Middle frontal gyrus (tissue), 1 donor: ENCODE results near the gene PLA2G4E.

Source experiments
- DNase-seq: peaks from one replicate; pipeline ENCODE4 v3.0.0-alpha.2; 2015; ENCODE audit warnings: low spot score; ENCODE audit errors: extremely low spot score

PLA2G4E gene

DNA sequence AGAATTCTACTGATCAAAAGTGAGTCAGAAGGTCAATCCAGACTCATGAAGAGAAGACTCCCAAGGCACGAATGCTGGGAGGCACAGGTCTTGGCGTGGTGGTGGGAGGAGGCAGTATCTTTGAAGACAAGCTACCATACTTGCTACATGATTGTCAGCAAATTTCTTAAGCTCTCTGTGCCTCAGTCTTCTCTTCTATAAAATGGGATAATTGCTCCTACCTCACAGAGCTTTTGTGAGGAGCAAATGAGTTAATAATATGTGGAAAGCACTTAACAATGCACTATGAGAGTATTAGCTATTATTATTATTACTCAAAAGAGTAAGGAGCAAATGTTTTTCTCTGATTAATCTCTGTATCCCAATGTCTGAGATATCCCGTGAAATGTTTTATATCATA lies 84.7 kb downstream of the PLA2G4E start:
- DNase-seq, result no peak

DNA sequence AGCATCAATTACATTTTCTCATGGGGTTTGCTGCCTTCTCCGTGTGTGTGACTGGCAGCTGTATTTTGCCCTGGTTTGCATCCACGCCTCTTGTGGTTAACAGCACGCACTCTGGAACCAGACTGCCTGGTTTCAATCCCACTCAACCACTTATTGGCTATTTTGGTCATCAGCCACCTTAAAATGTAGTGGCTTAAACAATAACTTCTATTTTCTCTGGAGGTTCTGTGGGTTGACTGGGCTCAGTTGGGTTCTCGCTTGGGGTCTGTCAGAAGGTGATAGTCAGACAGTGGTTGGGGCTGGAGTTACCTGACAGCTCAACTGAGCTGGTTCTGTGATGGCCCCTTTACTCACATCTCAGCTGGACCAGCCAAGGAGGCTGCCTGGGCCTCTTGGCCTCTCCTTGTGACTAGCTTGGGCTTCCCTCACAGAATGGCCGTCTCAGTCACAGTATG lies 85.2 kb downstream of the PLA2G4E start:
- no peak for DNase-seq

DNA sequence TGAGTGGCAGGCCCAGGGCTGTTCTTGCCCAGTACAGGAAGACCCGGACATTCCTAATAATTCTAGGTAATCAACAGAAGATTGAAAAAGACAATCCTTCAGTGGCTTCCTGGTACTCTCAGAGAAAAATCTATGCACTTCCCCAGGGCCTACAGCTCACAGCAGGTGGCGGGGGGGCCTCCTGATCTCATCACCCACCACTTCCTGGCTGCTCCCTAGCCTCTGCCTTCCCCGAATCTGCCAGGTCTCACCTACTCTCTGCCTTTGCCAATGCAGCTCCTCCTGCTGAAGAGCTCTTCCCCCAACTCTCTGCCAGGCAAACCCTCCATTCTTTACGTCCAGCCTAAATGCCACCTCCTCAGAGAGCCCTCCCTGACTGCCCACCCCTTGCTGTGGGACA lies 86.0 kb downstream of the PLA2G4E start:
- DNase-seq, result no peak

DNA sequence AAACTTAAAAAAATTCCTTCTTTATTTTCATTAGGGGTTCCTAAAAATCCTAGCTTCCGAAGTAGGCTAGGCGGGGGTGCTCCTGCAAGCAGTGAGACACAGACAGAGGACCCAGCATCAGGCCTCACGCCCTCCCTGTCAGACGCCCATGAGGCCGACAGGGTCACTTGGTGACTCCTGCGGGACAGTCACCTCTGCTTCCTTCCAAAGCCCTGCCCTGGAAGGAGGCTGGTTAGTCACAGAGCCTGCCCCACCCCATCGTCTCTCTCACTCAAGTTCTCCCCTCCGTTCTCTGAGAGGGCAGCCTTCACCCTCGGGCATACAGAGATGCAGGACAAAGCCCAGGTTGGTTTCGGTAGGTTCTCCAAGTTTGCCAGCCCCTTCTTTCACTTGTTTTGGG lies 87.1 kb downstream of the PLA2G4E start:
- no peak for DNase-seq

DNA sequence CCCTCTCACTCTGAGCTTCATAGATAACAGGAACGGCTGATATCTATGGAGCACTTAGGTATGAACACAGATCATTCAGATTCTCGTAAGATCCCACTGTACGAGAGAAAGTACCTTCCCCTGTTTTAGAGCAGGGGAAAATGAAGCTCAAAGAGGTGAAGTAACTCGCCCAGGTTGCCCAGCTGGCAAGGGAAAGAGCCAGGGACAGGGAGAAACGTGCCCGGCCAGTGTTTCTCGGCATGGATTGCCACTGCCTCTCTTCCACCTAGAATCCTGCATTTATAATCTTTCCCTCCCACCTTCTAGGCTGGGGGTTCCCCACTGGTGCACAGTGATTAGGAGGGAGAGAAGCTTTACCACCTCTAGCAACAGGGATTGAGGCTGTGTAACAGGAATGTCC lies 87.5 kb downstream of the PLA2G4E start:
- DNase-seq, result no peak

DNA sequence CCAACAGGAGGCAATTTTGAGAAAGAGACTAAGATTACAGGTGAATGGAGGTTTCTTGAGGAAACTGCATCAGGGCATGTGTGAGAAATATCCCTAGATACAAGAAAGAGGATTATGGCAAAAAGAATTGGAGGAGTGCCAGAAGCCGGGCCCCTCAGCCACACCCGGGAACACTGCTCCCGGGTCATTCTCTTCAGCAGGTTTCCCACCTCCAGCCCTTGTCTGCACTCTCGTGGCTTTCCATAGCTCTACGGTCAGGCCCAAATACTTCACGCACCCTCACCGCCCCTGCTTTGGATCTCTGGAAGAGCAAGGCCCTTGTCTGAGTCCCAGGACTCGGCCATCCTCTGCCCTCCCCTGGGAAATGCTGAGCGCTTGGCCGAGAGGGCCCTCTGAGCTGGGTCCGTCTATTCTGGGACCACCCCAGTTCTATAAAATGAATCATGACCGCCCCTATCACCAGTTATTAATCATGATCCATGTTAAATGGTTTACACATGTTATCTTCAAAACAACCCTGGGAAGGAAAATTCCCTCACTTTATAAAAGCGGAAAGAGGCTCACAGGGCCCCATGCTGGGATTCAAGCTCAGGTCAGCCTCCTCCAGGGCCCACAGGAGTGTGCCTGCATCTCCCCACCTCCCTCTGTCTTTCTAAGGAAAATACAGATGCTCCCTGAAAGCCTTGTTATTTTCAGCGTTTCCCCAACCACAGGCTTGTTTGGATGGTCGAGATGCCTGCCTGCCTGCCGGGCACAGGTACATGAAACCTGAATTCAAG lies 88.1 kb downstream of the PLA2G4E start:
- DNase-seq, result no peak

DNA sequence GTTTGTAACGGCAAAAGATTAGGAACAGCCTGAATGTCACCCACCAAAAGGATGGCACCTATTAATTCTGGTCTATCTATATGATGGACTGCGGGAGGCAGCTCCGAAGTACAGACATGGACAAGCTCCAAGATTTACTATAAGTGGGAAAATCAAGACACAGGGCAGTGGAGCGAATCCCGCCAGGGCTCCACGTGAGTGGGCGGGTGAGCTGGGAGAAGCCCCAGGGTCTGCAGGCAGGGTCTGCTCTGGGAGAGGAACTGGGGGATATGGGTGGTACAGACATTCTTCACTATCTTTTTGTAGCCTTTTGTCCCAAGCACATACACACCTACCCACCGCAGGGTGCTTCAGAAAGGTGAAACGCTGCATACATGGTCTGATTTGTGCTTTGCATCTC lies 88.7 kb downstream of the PLA2G4E start:
- no peak for DNase-seq
